Retina (tissue), 1 donor: ENCODE measurements around the gene TAF11L6.
"Not testable (repeated sequence)": the region's sequence is repeated elsewhere in the genome, so short reads cannot be mapped to it uniquely, and the experiment has no call there.

Source experiments
- DNase-seq: peaks from one replicate; pipeline ENCODE4 v3.0.0-alpha.2; 2016

Gene TAF11L6

DNA sequence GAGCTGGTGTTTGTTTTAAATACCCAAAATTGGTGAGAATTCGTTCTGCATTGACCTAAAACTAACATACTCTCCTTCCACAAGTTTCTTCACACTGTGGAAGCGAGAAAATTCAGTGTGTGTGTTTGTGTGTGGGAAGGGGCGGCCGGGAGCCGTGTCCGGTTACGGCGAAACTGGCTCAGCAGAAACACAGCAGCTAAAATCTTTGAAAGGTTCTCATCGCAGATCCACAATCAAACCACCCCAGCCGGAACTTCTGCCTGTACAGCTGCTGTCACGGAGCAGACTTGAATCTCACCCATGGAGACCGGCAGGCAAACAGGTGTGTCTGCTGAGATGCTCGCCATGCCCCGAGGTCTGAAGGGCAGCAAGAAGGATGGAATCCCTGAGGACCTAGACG, at the start of gene TAF11L6:
TAF11L6 (plus strand) TSS at position 301 of the 400 bp plus-strand sequence.
- not testable (repeated sequence) for DNase-seq

- DNase-seq = peak; percentile 44
Observed at GRCh38 chr5:17481378-17481777, 47.1 kb upstream of the TAF11L6 start.

DNA sequence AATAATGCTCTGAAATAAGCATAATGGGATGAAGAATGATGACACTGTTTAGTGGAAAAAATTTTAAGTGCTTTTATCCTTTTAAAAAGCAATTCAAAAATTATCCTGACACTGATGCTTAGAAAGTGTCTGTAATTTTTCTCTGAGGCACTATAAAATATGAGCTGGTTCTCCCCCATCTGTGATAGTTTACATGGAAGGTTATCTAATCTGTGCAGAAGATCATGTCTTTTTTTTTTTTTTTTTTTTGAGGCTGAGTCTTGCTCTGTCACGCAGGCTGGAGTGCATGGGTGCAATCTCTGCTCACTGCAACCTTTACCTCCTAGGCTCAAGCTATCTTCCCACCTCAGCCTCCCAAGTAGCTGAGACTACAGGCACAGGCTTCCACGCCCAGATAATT, 45.7 kb upstream of the TAF11L6 start:
- no peak for DNase-seq

DNA sequence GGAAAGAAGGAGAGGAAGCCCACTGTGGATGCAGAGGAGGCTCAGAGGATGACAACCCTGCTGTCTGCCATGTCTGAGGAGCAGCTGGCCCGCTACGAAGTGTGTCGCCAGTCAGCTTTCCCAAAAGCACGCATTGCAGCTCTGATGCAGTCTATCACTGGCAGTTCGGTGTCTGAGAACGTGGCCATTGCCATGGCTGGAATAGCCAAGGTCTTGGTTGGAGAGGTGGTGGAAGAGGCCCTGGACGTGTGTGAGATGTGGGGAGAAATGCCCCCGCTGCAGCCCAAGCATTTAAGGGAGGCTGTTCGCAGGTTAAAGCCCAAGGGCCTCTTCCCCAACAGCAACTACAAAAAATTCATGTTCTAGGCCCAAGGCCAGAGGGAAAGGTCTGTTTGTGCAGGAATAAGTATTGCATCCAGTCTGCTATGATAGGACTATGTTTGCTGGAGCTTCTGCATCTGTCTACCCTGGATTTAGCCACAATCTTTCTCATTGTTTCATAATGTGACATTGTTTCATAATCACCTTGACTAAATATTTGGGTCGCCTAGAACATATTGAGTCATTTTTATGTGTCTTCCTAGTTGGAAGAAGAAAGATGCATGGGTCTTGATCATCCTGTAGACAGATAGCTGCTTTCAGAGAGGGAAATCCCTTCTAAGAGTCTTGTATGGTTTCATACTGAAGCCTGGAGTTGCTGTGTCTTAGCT, 41.9 kb upstream of the TAF11L6 start:
- DNase-seq = not testable (repeated sequence)

DNA sequence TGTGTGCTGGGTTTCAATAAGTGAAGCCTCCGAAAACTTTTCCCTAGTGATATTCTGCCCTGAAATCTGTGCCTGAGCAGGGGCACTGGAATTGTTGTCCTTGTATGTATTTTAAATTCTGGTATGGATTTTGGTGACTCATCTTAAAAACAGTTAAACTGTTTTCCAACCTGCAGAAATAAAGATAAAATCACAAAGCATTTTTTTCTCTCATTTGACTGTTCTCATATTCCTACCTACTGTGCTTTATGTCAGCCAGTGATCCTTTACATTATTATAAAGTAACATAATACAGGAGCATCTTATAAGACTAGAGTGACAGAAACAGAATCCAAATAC, 41.3 kb upstream of the TAF11L6 start:
- DNase-seq = no peak

DNA sequence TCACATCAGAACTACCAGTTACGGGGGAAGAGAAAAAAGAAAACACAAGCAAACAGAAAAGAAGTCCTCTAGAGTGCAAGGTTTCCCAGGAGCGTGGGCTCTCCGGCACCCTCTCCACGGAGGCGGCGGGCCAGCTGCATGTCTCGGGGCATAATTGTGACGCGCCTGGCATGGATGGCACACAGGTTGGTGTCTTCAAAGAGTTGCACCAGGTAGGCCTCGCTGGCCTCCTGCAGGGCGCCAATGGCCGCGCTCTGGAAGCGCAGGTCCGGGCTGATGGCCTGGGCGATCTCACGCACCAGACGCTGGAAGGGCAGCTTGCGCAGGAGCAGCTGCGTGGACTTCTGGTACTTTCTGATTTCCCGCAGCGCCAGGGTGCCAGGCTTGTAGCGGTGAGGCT, 37.2 kb upstream of the TAF11L6 start:
- not testable (repeated sequence) for DNase-seq

GRCh38 chr5:17492770-17493169, 35.7 kb upstream of the TAF11L6 start:
- no peak for DNase-seq

- no peak for DNase-seq
Observed at GRCh38 chr5:17497446-17497845, 31.0 kb upstream of the TAF11L6 start.

GRCh38 chr5:17497931-17498330, 30.5 kb upstream of the TAF11L6 start, which contains the start of gene TAF11L2:
TSS of gene TAF11L2 (plus strand) at chr5:17498231.
- DNase-seq = not testable (repeated sequence)

DNA sequence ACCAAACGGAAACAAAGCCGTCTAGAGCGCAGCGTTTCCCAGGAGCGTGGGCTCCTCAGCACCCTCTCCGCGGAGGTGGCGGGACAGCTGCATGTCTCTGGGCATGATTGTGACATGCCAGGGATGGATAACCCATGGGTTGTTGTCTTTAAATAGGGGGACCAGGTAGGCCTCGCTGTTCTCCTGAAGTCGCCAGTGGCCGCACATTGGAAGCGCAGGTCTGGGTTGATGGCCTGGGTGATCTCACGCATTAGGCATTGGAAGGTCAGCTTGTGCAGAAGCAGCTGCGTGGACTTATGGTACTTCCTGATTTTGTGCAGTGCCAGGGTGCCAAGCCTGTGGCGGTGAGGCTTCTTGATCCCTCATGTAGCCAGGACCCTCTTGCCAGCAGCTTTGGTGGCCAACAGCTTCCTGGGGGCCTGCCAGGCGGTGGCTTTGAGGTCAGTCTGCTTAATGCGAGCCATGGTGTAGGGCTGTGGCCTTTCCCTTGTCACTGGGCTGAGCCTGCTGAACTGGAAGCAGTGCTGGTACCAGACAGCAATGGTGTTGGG, 16.6 kb upstream of the TAF11L6 start:
- no peak for DNase-seq

- DNase-seq = not testable (repeated sequence)
Observed at GRCh38 chr5:17517526-17517925, 10.9 kb upstream of the TAF11L6 start.

GRCh38 chr5:17518067-17518466, 10.4 kb upstream of the TAF11L6 start, which contains the start of gene TAF11L3:
TSS of gene TAF11L3 (plus strand) at chr5:17518367.
- not testable (repeated sequence) for DNase-seq

DNA sequence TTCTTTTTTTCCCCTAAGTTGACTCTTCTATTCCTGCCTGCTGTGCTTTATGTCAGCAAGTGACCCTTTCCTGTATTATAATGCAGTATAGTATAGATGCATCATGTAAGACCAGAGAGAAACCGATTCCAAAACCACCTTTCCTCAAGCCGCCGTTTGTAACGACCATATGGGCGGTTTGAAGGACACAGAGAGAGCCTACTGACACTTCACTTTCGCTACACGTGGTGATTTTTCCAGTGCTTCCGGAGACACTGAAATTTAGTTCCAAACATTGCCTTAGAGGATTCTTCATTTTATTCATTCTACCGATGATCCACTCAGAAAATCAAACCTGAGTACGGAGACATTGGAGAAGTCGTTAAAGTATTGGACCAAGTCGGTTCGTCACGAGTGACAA, 9.0 kb upstream of the TAF11L6 start:
- not testable (repeated sequence) for DNase-seq

DNA sequence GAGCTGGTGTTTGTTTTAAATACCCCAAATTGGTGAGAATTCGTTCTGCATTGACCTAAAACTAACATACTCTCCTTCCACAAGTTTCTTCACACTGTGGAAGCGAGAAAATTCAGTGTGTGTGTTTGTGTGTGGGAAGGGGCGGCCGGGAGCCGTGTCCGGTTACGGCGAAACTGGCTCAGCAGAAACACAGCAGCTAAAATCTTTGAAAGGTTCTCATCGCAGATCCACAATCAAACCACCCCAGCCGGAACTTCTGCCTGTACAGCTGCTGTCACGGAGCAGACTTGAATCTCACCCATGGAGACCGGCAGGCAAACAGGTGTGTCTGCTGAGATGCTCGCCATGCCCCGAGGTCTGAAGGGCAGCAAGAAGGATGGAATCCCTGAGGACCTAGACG, 7.0 kb upstream of the TAF11L6 start, which contains the start of gene TAF11L4:
TAF11L4 (plus strand) TSS at position 301 of the 400 bp plus-strand sequence.
- DNase-seq = not testable (repeated sequence)

DNA sequence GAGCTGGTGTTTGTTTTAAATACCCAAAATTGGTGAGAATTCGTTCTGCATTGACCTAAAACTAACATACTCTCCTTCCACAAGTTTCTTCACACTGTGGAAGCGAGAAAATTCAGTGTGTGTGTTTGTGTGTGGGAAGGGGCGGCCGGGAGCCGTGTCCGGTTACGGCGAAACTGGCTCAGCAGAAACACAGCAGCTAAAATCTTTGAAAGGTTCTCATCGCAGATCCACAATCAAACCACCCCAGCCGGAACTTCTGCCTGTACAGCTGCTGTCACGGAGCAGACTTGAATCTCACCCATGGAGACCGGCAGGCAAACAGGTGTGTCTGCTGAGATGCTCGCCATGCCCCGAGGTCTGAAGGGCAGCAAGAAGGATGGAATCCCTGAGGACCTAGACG, 3.5 kb upstream of the TAF11L6 start, which contains the start of gene TAF11L5:
TAF11L5 (plus strand) TSS at position 301 of the 400 bp plus-strand sequence.
- DNase-seq = not testable (repeated sequence)

DNA sequence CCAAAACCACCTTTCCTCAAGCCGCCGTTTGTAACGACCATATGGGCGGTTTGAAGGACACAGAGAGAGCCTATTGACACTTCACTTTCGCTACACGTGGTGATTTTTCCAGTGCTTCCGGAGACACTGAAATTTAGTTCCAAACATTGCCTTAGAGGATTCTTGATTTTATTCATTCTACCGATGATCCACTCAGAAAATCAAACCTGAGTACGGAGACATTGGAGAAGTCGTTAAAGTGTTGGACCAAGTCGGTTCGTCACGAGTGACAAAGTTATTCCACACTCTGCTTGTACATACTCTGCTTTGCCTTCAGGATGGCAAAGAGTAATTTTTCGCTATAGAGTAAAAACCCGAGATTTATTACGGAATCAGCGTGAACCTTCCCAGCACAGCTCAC, 2.0 kb upstream of the TAF11L6 start:
- not testable (repeated sequence) for DNase-seq
